OCI-LY1 (cell line): ENCODE results near the gene BRD4.
A peak's percentile ranks its signal among the peaks of the same experiment; 100 is the strongest.

Experiments
- H2AFZ ChIP-seq: fragments of 200-600 bp; sonication (generic), shearing (Covaris generic); 2 replicates; pipeline ENCODE4 v1.6.0; 2014; ENCODE audit warnings: antibody characterized with exemption, mild to moderate bottlenecking, low read length
- H3F3A ChIP-seq: fragments of 200-600 bp; sonication (generic), shearing (Covaris generic); 2 replicates; pipeline ENCODE4 v1.6.0; 2014; ENCODE audit warnings: mild to moderate bottlenecking, antibody characterized with exemption, low read length, moderate library complexity; ENCODE audit not compliant: insufficient read depth
- H3K27ac ChIP-seq: fragments of 200-600 bp; sonication (generic); 2 replicates; pipeline ENCODE4 v1.5.1; 2014; ENCODE audit warnings: low read length, mixed run types, mild to moderate bottlenecking, low read depth; ENCODE audit not compliant: poor library complexity, severe bottlenecking
- H3K27me3 ChIP-seq: fragments of 200-600 bp; sonication (generic); 2 replicates; pipeline ENCODE4 v1.6.0; 2014; ENCODE audit warnings: antibody characterized with exemption, mild to moderate bottlenecking, low read length, moderate library complexity; ENCODE audit not compliant: insufficient read depth
- H3K36me3 ChIP-seq: fragments of 200-600 bp; sonication (generic); 2 replicates; pipeline ENCODE4 v1.6.1; 2014; ENCODE audit warnings: mild to moderate bottlenecking, antibody characterized with exemption, low read length, moderate library complexity, mixed read lengths; ENCODE audit not compliant: insufficient read depth
- H3K4me1 ChIP-seq: fragments of 200-600 bp; sonication (generic); 2 replicates; pipeline ENCODE4 v1.5.1; 2014; ENCODE audit warnings: mild to moderate bottlenecking, low read length, moderate library complexity; ENCODE audit not compliant: insufficient read depth, severe bottlenecking
- H3K4me2 ChIP-seq: fragments of 200-600 bp; sonication (generic), shearing (Covaris generic); 2 replicates; pipeline ENCODE4 v1.6.1; 2014; ENCODE audit warnings: low read length
- H3K4me3 ChIP-seq: fragments of 200-600 bp; sonication (generic); 2 replicates; pipeline ENCODE4 v1.5.1; 2014; ENCODE audit warnings: low read length, low read depth, mild to moderate bottlenecking, mixed read lengths; ENCODE audit not compliant: poor library complexity, severe bottlenecking
- H3K79me2 ChIP-seq: fragments of 200-600 bp; shearing (Covaris generic); 2 replicates; pipeline ENCODE4 v1.6.1; 2016; ENCODE audit warnings: mixed run types, low read length, mixed read lengths; ENCODE audit not compliant: insufficient read depth
- H3K9ac ChIP-seq: fragments of 200-600 bp; sonication (generic), shearing (Covaris generic); 2 replicates; pipeline ENCODE4 v1.6.1; 2014; ENCODE audit warnings: mild to moderate bottlenecking, low read length, mixed read lengths
- H3K9me2 ChIP-seq: fragments of 200-600 bp; sonication (generic), shearing (Covaris generic); 2 replicates; pipeline ENCODE4 v1.6.1; 2014; ENCODE audit warnings: low read depth, mild to moderate bottlenecking, low read length, mixed read lengths
- H3K9me3 ChIP-seq: fragments of 200-600 bp; shearing (Covaris generic); 2 replicates; pipeline ENCODE4 v1.6.1; 2014; ENCODE audit warnings: low read length, mixed read lengths
- H4K20me1 ChIP-seq: fragments of 200-600 bp; sonication (generic), shearing (Covaris generic); 2 replicates; pipeline ENCODE4 v1.6.0; 2016; ENCODE audit warnings: mild to moderate bottlenecking, low read length; ENCODE audit not compliant: insufficient read depth
- EZH2 ChIP-seq: fragments of 200-600 bp; sonication (generic), shearing (Covaris generic); IDR thresholded peaks from 2 replicates; pipeline ENCODE4 v1.8.0; 2017; ENCODE audit warnings: borderline replicate concordance, mixed run types, mild to moderate bottlenecking, antibody characterized with exemption, low read length, moderate library complexity, mixed read lengths
- TF ChIP-seq, protein P1 (sequence below): fragments of 200-600 bp; sonication (generic), shearing (Covaris generic); IDR thresholded peaks from 2 replicates; pipeline ENCODE4 v1.5.1; 2017; ENCODE audit warnings: mild to moderate bottlenecking, antibody characterized with exemption, low read length, moderate library complexity, mixed read lengths

Gene BRD4

DNA sequence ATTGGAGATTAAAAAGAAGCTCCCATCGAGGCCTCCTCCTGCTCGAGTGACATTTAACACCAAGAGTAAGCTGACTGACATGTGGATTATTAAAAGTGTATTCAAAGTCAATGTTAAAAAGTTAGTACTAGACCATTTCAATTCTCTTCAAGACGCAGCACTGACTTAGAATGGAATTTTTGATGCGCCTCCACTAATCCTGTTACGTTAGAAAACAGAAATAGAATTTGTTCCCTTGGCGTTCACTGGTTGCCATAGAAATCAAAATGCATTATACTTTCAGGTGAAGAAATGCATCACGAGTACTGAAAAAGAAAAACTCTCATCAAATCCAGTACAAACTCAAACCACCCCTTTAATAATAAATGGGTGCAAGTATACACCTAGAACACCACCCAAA is 42.2 kb downstream of the BRD4 start:
- Histone ChIP-seq H3K4me1 (peaks cover 99% of the 10 kb centered on the region), H3K36me3 (peaks cover 3% of the 10 kb centered on the region; the same call in 1 of the 2 replicates), H3K9me2 (no peaks in the 10 kb centered on the region), H3F3A (no peaks in the 10 kb centered on the region), H3K9ac (peak overlapping the region; percentile 19; the same call in 1 of the 2 replicates), H3K4me3 (no peak overlapping the region), H3K27me3 (no peaks in the 10 kb centered on the region), H4K20me1 (no peaks in the 10 kb centered on the region), H2AFZ (no peak overlapping the region), H3K79me2 (peaks cover 93% of the 10 kb centered on the region), H3K27ac (peak overlapping the region; percentile 85), H3K4me2 (peak overlapping the region; percentile 46; the same call in 1 of the 2 replicates), H3K9me3 (no peaks in the 10 kb centered on the region)
- no peak for TF ChIP-seq EZH2
- TF ChIP-seq, protein P1, sequence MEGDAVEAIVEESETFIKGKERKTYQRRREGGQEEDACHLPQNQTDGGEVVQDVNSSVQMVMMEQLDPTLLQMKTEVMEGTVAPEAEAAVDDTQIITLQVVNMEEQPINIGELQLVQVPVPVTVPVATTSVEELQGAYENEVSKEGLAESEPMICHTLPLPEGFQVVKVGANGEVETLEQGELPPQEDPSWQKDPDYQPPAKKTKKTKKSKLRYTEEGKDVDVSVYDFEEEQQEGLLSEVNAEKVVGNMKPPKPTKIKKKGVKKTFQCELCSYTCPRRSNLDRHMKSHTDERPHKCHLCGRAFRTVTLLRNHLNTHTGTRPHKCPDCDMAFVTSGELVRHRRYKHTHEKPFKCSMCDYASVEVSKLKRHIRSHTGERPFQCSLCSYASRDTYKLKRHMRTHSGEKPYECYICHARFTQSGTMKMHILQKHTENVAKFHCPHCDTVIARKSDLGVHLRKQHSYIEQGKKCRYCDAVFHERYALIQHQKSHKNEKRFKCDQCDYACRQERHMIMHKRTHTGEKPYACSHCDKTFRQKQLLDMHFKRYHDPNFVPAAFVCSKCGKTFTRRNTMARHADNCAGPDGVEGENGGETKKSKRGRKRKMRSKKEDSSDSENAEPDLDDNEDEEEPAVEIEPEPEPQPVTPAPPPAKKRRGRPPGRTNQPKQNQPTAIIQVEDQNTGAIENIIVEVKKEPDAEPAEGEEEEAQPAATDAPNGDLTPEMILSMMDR: no peak

DNA sequence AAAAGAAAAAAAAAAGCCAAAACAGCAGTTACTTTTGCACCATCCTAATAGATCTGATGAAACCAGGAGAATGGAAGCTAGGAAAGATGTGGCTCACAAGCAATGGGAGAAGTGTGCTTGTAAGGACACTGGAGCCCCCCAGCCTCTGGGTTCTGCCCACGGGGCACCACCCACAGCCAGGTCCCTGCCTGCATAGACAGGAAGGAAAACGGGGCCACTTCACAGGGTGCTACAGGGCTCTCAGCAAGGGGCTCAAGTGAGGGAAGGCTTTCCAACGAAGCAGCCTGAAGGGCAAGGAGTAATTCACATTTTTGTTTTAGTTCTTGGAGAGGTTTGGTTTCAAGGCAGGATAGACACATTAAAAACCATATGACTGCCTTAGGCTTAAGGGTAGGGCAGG is 42.7 kb downstream of the BRD4 start:
- no peak overlapping the region for H3K4me3 ChIP-seq
- peaks cover 93% of the 10 kb centered on the region for H3K79me2 ChIP-seq
- no peaks in the 10 kb centered on the region for H3K9me2 ChIP-seq
- peaks cover 99% of the 10 kb centered on the region for H3K4me1 ChIP-seq
- no peak for TF ChIP-seq EZH2
- TF ChIP-seq, protein P1: no peak
- peak overlapping the region; percentile 46; the same call in 1 of the 2 replicates for H3K4me2 ChIP-seq
- no peaks in the 10 kb centered on the region for H4K20me1 ChIP-seq
- no peaks in the 10 kb centered on the region for H3K36me3 ChIP-seq
- H3K9me3 ChIP-seq: no peaks in the 10 kb centered on the region
- H3K27me3 ChIP-seq: no peaks in the 10 kb centered on the region
- peak overlapping the region; percentile 85 for H3K27ac ChIP-seq
- no peaks in the 10 kb centered on the region for H3F3A ChIP-seq
- H3K9ac ChIP-seq: peak overlapping the region; percentile 29; the same call in 1 of the 2 replicates
- H2AFZ ChIP-seq: no peak overlapping the region

DNA sequence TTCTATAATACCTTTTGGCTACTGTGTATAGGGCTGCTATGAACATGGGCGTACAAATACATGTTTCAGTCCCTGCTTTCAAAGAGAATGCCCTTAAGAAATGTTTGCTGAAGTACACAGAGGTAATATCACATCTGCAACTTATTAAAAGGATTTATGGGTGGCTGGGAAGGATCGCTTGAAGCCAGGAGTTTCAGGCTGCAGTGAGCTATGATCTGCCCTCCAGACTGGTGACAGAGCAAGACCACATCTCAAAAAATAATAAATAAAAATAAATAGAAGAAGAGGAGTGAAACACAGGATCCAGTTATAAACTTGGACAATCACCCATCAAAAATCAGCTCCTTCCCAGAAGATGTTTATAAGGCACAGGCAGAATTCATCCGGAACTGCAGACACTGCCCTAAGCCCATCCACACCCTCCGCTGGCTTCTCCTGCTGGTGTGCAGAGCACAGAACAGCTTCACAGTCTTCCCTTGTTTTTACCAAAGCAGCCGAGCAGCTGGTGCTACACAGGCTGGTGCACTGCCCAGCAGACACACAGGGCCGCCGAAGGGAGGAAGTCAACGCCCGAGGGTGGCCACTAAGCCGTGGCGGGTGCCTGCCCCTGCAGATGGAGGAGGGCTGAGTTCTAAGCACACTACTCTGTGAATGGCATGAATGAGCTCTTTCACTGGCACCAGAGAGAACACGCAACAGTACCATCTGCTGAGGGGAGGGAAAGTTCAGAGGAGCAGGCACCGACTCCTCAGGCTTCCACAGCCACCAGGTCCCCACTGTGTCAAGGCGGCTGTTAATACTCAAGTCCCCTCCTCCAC is 44.0 kb downstream of the BRD4 start:
- Histone ChIP-seq H3K9me3 (no peaks in the 10 kb centered on the region), H3K4me3 (peak overlapping the region; percentile 16), H3K9me2 (no peaks in the 10 kb centered on the region), H3K79me2 (peaks cover 93% of the 10 kb centered on the region), H3F3A (no peaks in the 10 kb centered on the region), H3K36me3 (no peaks in the 10 kb centered on the region), H3K27me3 (no peaks in the 10 kb centered on the region), H3K4me2 (peak overlapping the region; percentile 44), H3K9ac (peak overlapping the region; percentile 41; the same call in 1 of the 2 replicates), H2AFZ (no peak overlapping the region), H3K4me1 (peaks cover 99% of the 10 kb centered on the region), H4K20me1 (no peaks in the 10 kb centered on the region), H3K27ac (peak overlapping the region; percentile 88)
- TF ChIP-seq, protein P1: no peak
- TF ChIP-seq EZH2: no peak
